ENCODE results near the gene RAPGEF6.

- TF ChIP-seq, protein P1, sequence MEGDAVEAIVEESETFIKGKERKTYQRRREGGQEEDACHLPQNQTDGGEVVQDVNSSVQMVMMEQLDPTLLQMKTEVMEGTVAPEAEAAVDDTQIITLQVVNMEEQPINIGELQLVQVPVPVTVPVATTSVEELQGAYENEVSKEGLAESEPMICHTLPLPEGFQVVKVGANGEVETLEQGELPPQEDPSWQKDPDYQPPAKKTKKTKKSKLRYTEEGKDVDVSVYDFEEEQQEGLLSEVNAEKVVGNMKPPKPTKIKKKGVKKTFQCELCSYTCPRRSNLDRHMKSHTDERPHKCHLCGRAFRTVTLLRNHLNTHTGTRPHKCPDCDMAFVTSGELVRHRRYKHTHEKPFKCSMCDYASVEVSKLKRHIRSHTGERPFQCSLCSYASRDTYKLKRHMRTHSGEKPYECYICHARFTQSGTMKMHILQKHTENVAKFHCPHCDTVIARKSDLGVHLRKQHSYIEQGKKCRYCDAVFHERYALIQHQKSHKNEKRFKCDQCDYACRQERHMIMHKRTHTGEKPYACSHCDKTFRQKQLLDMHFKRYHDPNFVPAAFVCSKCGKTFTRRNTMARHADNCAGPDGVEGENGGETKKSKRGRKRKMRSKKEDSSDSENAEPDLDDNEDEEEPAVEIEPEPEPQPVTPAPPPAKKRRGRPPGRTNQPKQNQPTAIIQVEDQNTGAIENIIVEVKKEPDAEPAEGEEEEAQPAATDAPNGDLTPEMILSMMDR (IDR thresholded peaks at IDR 0.05): no peak
- TF ChIP-seq POLR2A (IDR thresholded peaks at IDR 0.05) (no peak), POLR2AphosphoS5 (IDR thresholded peaks at IDR 0.05) (no peak)
Measured at GRCh38 chr5:131433109-131433508, 201.9 kb downstream of the RAPGEF6 start.
